T-helper 1 cell treated with Interleukin-12 subunit alpha and Interleukin-12 subunit beta and Interleukin-4 antibody, amounts not matched to agents 30 μg/mL and 1 μg/mL, for 36 hours (primary cell): ENCODE data around the gene IFNL1.
"Not testable (repeated sequence)": the region's sequence is repeated elsewhere in the genome, so short reads cannot be mapped to it uniquely, and the experiment has no call there.

Source experiments
- H3K27ac Mint-ChIP-seq: one replicate; pipeline ENCODE4 v1.8.0; 2021; ENCODE audit warnings: mild to moderate bottlenecking, mixed read lengths
- H3K27me3 Mint-ChIP-seq: one replicate; pipeline ENCODE4 v1.8.0; 2021; ENCODE audit warnings: low read depth, mixed read lengths
- H3K36me3 Mint-ChIP-seq: one replicate; pipeline ENCODE4 v1.8.0; 2021; ENCODE audit warnings: low read depth, mixed read lengths
- H3K4me1 Mint-ChIP-seq: one replicate; pipeline ENCODE4 v1.8.0; 2021; ENCODE audit warnings: low read depth, mixed read lengths
- H3K4me3 Mint-ChIP-seq: one replicate; pipeline ENCODE4 v1.8.0; 2021; ENCODE audit warnings: mild to moderate bottlenecking, moderate library complexity, mixed read lengths
- H3K9me3 Mint-ChIP-seq: one replicate; pipeline ENCODE4 v1.8.0; 2021; ENCODE audit warnings: mixed read lengths

Gene IFNL1

GRCh38 chr19:39264306-39265290 lies 31.6 kb upstream of the IFNL1 start:
- H3K9me3 Mint-ChIP-seq, result no peaks in the 10 kb centered on the region
- no peak overlapping the region for H3K27ac Mint-ChIP-seq
- H3K4me3 Mint-ChIP-seq, result no peak overlapping the region
- peaks cover 33% of the 10 kb centered on the region for H3K27me3 Mint-ChIP-seq
- H3K4me1 Mint-ChIP-seq, result peaks cover 3% of the 10 kb centered on the region
- H3K36me3 Mint-ChIP-seq, result no peaks in the 10 kb centered on the region

- no peaks in the 10 kb centered on the region for H3K36me3 Mint-ChIP-seq
- peaks cover 31% of the 10 kb centered on the region for H3K27me3 Mint-ChIP-seq
- no peaks in the 10 kb centered on the region for H3K9me3 Mint-ChIP-seq
- peaks cover 3% of the 10 kb centered on the region for H3K4me1 Mint-ChIP-seq
- no peak overlapping the region for H3K27ac Mint-ChIP-seq
- H3K4me3 Mint-ChIP-seq, result no peak overlapping the region
Measured at GRCh38 chr19:39265321-39265916, 30.8 kb upstream of the IFNL1 start.

- not testable (repeated sequence) for H3K9me3 Mint-ChIP-seq, H3K4me1 Mint-ChIP-seq, H3K4me3 Mint-ChIP-seq, H3K36me3 Mint-ChIP-seq, H3K27ac Mint-ChIP-seq
- H3K27me3 Mint-ChIP-seq, result peaks cover 16% of the 10 kb centered on the region
Measured at GRCh38 chr19:39268085-39268484, 28.1 kb upstream of the IFNL1 start, which contains the start of gene IFNL2. Gene IFNL2 (plus strand): TSS chr19:39268396. CDS start chr19:39268569, 173 bp downstream.

GRCh38 chr19:39268531-39269223 lies 27.5 kb upstream of the IFNL1 start:
- not testable (repeated sequence) for H3K27me3 Mint-ChIP-seq, H3K4me3 Mint-ChIP-seq, H3K9me3 Mint-ChIP-seq, H3K36me3 Mint-ChIP-seq, H3K4me1 Mint-ChIP-seq, H3K27ac Mint-ChIP-seq

- not testable (repeated sequence) for H3K9me3 Mint-ChIP-seq, H3K27ac Mint-ChIP-seq, H3K27me3 Mint-ChIP-seq, H3K4me1 Mint-ChIP-seq, H3K4me3 Mint-ChIP-seq, H3K36me3 Mint-ChIP-seq
Measured at GRCh38 chr19:39269369-39269768, 26.8 kb upstream of the IFNL1 start.

GRCh38 chr19:39270036-39270871 lies 26.0 kb upstream of the IFNL1 start:
- Mint-ChIP-seq H3K27me3 (peaks cover 8% of the 10 kb centered on the region), H3K9me3 (no peaks in the 10 kb centered on the region), H3K4me3 (no peak overlapping the region), H3K4me1 (no peaks in the 10 kb centered on the region), H3K27ac (no peak overlapping the region), H3K36me3 (no peaks in the 10 kb centered on the region)

GRCh38 chr19:39273859-39274258 lies 22.3 kb upstream of the IFNL1 start:
- peaks cover 12% of the 10 kb centered on the region for H3K27me3 Mint-ChIP-seq
- not testable (repeated sequence) for H3K9me3 Mint-ChIP-seq, H3K27ac Mint-ChIP-seq, H3K4me1 Mint-ChIP-seq, H3K4me3 Mint-ChIP-seq, H3K36me3 Mint-ChIP-seq

- no peak overlapping the region for H3K4me3 Mint-ChIP-seq
Measured at GRCh38 chr19:39275578-39275977, 20.6 kb upstream of the IFNL1 start.

GRCh38 chr19:39276740-39277139 lies 19.5 kb upstream of the IFNL1 start:
- Mint-ChIP-seq H3K27me3 (peaks cover 7% of the 10 kb centered on the region), H3K27ac (no peak overlapping the region), H3K4me1 (no peaks in the 10 kb centered on the region), H3K4me3 (no peak overlapping the region), H3K36me3 (no peaks in the 10 kb centered on the region), H3K9me3 (no peaks in the 10 kb centered on the region)

More at GRCh38 chr19:39275578-39275977, 20.6 kb upstream of the IFNL1 start:
- Mint-ChIP-seq H3K9me3 (no peaks in the 10 kb centered on the region), H3K27ac (no peak overlapping the region), H3K27me3 (peaks cover 7% of the 10 kb centered on the region), H3K4me1 (no peaks in the 10 kb centered on the region), H3K36me3 (no peaks in the 10 kb centered on the region)

- Mint-ChIP-seq H3K4me3 (no peak overlapping the region), H3K4me1 (no peaks in the 10 kb centered on the region), H3K27ac (no peak overlapping the region)
Measured at GRCh38 chr19:39277598-39277997, 18.6 kb upstream of the IFNL1 start.

GRCh38 chr19:39282021-39282420 lies 14.2 kb upstream of the IFNL1 start:
- H3K27ac Mint-ChIP-seq, result no peak overlapping the region
- H3K9me3 Mint-ChIP-seq, result peaks cover 8% of the 10 kb centered on the region
- H3K4me3 Mint-ChIP-seq, result no peak overlapping the region
- H3K4me1 Mint-ChIP-seq, result no peaks in the 10 kb centered on the region
- H3K27me3 Mint-ChIP-seq, result peaks cover 25% of the 10 kb centered on the region
- H3K36me3 Mint-ChIP-seq, result no peaks in the 10 kb centered on the region

More at GRCh38 chr19:39277598-39277997, 18.6 kb upstream of the IFNL1 start:
- H3K27me3 Mint-ChIP-seq, result peaks cover 7% of the 10 kb centered on the region
- H3K9me3 Mint-ChIP-seq, result no peaks in the 10 kb centered on the region
- H3K36me3 Mint-ChIP-seq, result no peaks in the 10 kb centered on the region

GRCh38 chr19:39284032-39284431 lies 12.2 kb upstream of the IFNL1 start:
- H3K9me3 Mint-ChIP-seq, result peaks cover 8% of the 10 kb centered on the region
- H3K27me3 Mint-ChIP-seq, result peaks cover 30% of the 10 kb centered on the region
- no peaks in the 10 kb centered on the region for H3K36me3 Mint-ChIP-seq
- H3K27ac Mint-ChIP-seq, result no peak overlapping the region
- no peak overlapping the region for H3K4me3 Mint-ChIP-seq
- no peaks in the 10 kb centered on the region for H3K4me1 Mint-ChIP-seq

GRCh38 chr19:39293394-39293793 lies 2.8 kb upstream of the IFNL1 start:
- H3K4me1 Mint-ChIP-seq, result peaks cover 16% of the 10 kb centered on the region
- H3K27ac Mint-ChIP-seq, result no peak overlapping the region

GRCh38 chr19:39296906-39297305 lies 699 bp downstream of the IFNL1 start:
- H3K36me3 Mint-ChIP-seq, result no peaks in the 10 kb centered on the region
- no peaks in the 10 kb centered on the region for H3K9me3 Mint-ChIP-seq
- no peak overlapping the region for H3K4me3 Mint-ChIP-seq
- peaks cover 27% of the 10 kb centered on the region for H3K4me1 Mint-ChIP-seq
- no peak overlapping the region for H3K27ac Mint-ChIP-seq
- no peaks in the 10 kb centered on the region for H3K27me3 Mint-ChIP-seq

More at GRCh38 chr19:39293394-39293793, 2.8 kb upstream of the IFNL1 start:
- Mint-ChIP-seq H3K27me3 (peaks cover 12% of the 10 kb centered on the region), H3K4me3 (no peak overlapping the region), H3K9me3 (no peaks in the 10 kb centered on the region), H3K36me3 (no peaks in the 10 kb centered on the region)
